ENCODE results near the gene IRS2.

DNA sequence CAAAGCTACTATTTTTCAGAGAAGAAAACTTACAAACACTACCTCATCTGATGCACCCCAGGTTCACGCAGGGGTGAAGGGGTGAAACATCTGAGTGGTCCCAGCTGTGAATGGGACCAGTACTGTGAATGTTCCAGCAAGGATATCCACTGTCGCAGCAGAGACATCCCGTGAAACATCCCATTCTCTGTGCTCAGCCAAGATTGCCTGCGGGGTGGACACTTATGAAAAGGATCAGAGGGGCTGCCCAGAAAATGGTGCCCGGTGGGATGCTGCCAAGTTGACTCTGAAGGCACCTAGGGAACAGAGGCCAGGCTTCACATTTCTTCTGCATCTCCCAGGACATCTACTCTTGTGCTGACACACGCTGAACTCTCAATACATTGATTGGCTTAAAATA is 15.9 kb downstream of the IRS2 start:
- TF ChIP-seq CTCF (conservative IDR thresholded peaks at IDR 0.05; ENCODE audit: low read length) (no peak), EZH2phosphoT487 (IDR thresholded peaks at IDR 0.05; ENCODE audit: borderline replicate concordance) (no peak)
